Measurements from ENCODE around the gene ACO1. TPM values are rescaled to one million over a fixed set of nuclear protein-coding genes. Genes with fewer than 3 reads are reported as not detected.
"Not testable (repeated sequence)": the region's sequence is repeated elsewhere in the genome, so short reads cannot be mapped to it uniquely, and the experiment has no call there.

ACO1 gene
- total RNA-seq, 1 donor from 2014 or later: 32.5 TPM

DNA sequence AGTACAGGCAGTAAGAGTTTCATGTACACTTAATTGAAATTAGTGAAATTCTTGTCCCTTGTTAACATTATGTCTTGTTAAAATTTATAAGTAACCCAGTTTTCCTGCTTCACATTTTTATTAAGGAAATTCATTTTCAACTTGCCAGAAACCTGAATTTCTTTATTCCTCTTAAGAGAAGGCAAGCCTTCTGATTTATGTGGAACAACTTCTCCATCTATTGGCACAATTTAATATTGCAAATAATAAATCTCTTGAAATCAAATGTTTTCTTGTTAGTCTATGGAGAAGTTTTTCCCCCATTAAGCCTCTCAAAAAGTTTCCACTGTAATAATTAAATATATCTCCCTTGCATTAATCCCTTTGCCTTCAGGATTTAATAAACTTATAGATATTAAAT, 33.8 kb upstream of the ACO1 start:
- Mint-ChIP-seq H3K27me3 (peaks cover 8% of the 10 kb centered on the region), H3K4me3 (no peak overlapping the region), H3K4me1 (ENCODE audit: unreplicated experiment) (no peaks in the 10 kb centered on the region), H3K36me3 (no peaks in the 10 kb centered on the region), H3K9me3 (no peaks in the 10 kb centered on the region), H3K27ac (no peak overlapping the region)
- DNase-seq (ENCODE audit: extremely low spot score, unreplicated experiment): no peak
- peak; percentile 69 for TF ChIP-seq CTCF (conservative IDR thresholded peaks at IDR 0.05)

DNA sequence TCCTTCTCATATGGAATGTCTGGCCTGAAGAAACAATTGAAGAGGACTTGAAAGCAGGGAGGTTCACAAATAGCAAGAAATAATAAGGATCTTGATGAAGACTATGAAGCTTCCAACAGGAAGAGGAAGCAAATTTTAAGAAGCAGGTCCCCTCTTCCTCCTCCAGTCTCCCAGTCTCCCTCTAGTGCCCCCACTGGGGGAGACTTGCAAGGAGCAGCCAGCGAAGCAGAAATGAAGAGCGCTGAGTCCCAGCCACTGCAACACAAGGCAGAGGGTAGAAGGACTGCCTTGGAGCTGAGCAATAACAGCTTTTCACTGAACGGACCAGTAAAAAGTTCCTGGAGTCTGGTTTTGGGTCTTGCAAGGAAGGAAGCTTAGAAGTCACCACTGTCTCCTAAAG, 32.6 kb upstream of the ACO1 start:
- Mint-ChIP-seq H3K9me3 (no peaks in the 10 kb centered on the region), H3K36me3 (no peaks in the 10 kb centered on the region), H3K4me3 (no peak overlapping the region), H3K4me1 (ENCODE audit: unreplicated experiment) (no peaks in the 10 kb centered on the region), H3K27me3 (peaks cover 3% of the 10 kb centered on the region), H3K27ac (no peak overlapping the region)
- DNase-seq (ENCODE audit: extremely low spot score, unreplicated experiment): no peak
- TF ChIP-seq CTCF (conservative IDR thresholded peaks at IDR 0.05): peak; percentile 38

DNA sequence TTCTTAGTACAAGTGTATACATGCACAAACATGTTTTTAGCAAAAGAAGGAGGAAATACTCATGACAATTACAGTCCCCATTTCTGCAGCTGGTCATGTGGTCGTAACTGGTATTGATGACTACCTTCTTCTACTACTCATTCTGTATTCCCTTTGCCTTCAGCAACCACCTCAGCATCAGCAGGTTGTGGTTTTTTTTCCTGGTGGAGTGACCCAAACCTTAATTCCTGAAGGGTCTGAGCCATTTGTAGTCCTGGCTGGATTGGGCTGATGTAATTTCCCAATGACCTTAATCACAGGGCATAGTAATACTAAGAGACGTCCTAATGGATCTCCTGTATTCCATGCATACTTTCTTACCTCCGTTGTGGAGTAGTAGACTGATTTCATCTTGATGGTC, 31.0 kb upstream of the ACO1 start:
- H3K27ac Mint-ChIP-seq, H3K27me3 Mint-ChIP-seq, H3K9me3 Mint-ChIP-seq: not testable (repeated sequence)

GRCh38 chr9:32359452-32359851, 25.0 kb upstream of the ACO1 start:
- no peaks in the 10 kb centered on the region for H3K9me3 Mint-ChIP-seq
- H3K36me3 Mint-ChIP-seq: no peaks in the 10 kb centered on the region
- H3K27ac Mint-ChIP-seq: no peak overlapping the region
- DNase-seq (ENCODE audit: extremely low spot score, unreplicated experiment): no peak
- no peak overlapping the region for H3K4me3 Mint-ChIP-seq
- no peak for TF ChIP-seq CTCF (conservative IDR thresholded peaks at IDR 0.05)
- no peaks in the 10 kb centered on the region for H3K4me1 Mint-ChIP-seq (ENCODE audit: unreplicated experiment)
- H3K27me3 Mint-ChIP-seq: peaks cover 17% of the 10 kb centered on the region

More for the DNA sequence above, 31.0 kb upstream of the ACO1 start:
- not testable (repeated sequence) for H3K4me1 Mint-ChIP-seq (ENCODE audit: unreplicated experiment); H3K4me3 Mint-ChIP-seq; DNase-seq (ENCODE audit: extremely low spot score, unreplicated experiment); H3K36me3 Mint-ChIP-seq

DNA sequence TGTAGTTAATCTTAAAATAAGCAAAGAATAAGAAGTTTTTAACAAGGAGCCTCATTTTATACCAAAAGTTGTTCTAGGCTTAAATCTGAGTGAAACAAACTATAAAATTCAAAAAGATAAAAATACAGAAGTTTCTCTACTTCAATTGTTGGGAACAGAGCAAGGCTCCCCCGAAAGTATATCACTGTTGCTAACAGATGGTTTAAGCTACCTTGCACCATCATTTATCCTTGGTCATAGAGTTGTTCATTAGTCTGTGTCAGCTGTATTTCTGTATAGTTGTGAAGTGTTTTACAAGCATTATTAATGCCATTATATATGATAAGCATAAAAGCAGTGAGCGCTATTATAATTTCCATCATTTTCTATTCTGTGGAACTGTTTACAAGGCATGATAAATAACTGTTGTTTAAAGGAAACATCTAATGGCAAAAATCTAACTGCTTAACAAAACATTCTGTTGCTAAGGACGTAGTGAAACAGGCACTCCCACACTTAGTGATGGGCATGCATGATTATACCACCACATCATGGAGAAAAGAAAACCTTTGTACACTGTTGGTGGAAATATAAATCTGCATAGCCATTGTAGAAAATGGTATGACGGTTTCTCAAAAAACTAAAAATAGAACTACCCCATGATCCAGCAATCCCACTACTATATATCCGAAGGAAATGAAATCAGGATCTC, 23.3 kb upstream of the ACO1 start:
- no peaks in the 10 kb centered on the region for H3K9me3 Mint-ChIP-seq
- H3K27me3 Mint-ChIP-seq: peaks cover 17% of the 10 kb centered on the region
- no peaks in the 10 kb centered on the region for H3K36me3 Mint-ChIP-seq
- H3K27ac Mint-ChIP-seq: no peak overlapping the region
- TF ChIP-seq CTCF (conservative IDR thresholded peaks at IDR 0.05): no peak
- no peaks in the 10 kb centered on the region for H3K4me1 Mint-ChIP-seq (ENCODE audit: unreplicated experiment)
- no peak for DNase-seq (ENCODE audit: extremely low spot score, unreplicated experiment)
- no peak overlapping the region for H3K4me3 Mint-ChIP-seq

DNA sequence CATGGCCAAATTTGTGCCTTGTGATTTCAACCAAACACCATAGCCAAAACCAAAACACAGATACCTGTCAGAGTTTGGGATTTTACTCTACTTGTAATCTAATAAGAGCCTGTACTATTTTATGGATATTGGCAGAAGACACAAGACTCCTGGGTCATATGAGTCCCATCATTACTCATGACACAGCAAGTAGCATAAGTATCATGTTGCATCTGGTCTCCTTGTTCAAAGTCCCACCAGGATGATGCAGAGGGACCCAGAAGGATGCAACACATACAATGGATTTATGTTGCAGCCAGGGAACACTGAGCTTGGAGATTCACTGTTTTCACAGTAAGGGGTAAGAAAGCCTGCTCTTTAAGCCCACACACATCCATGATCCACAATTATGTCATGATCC, 13.2 kb upstream of the ACO1 start:
- Mint-ChIP-seq H3K27ac (no peak overlapping the region), H3K4me1 (ENCODE audit: unreplicated experiment) (no peaks in the 10 kb centered on the region), H3K4me3 (no peak overlapping the region), H3K27me3 (peaks cover 4% of the 10 kb centered on the region), H3K9me3 (no peaks in the 10 kb centered on the region), H3K36me3 (no peaks in the 10 kb centered on the region)
- TF ChIP-seq CTCF (conservative IDR thresholded peaks at IDR 0.05): no peak
- no peak for DNase-seq (ENCODE audit: extremely low spot score, unreplicated experiment)
